ENCODE measurements around the gene BMP7.
"Not testable (repeated sequence)": the region's sequence is repeated elsewhere in the genome, so short reads cannot be mapped to it uniquely, and the experiment has no call there.

Gene BMP7

DNA sequence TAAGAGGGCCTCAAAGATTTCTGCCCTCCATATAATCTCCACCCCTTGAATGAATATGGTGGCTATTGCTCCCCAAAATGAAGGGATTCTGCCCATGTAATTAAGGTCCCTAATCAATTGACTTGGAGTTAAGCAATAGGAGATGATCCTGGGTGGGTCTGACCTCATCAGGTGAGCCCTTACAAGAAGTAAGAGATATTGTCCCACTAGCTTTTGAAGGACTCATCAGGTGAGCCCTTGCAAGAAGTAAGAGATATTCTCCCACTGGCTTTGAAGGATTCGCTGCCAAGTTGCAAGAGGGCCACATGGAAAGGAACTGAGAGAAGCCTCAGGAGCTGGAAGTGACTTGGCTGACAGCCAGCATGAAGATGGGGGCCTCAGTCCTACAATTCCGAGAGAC, 103.4 kb downstream of the BMP7 start:
- no peak for DNase-seq

- DNase-seq = no peak
These were observed 104.1 kb downstream of the BMP7 start for GRCh38 chr20:57162362-57162652.

DNA sequence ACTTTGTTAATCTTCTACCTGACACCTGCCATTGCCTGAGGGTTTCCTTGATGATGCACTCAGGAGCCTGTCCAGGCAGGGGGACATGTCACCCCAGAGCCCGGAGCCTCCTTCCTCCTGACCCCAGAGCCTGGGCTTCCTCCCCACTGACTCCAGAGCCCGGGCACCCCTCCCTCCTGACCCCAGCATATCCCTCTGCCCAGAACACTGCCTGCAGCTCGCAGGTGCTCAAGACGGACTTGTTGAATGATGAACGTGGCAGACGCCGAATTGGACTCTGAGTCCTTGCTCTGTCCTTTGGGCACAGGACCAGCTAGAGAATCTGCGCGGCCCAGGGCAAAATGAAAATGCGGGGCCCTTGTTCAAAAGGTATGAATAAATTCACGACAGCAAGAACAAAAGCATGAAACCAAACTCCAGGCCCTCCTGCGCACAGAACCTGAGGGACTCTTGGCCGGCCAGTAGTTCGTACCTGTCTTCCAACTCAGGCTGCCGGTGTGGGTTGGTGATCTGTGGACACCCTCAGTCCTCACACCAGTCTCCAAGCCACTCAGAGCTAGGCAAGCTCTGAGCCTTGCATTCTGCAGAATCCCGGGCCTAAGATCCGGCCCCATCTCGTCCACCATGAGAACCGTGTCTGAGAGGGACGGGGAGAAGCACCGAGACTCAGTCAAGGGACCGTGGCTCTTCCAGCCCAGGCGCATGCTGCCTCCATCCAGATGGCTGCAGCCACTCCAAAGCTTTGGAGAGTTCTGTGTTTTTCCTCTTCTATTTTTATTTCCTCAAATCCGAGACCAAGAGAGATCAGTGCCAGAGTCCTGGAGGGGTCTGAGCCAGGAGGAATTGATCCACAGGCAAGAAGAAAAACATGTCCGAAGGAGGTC, 104.7 kb downstream of the BMP7 start:
- DNase-seq = no peak

DNA sequence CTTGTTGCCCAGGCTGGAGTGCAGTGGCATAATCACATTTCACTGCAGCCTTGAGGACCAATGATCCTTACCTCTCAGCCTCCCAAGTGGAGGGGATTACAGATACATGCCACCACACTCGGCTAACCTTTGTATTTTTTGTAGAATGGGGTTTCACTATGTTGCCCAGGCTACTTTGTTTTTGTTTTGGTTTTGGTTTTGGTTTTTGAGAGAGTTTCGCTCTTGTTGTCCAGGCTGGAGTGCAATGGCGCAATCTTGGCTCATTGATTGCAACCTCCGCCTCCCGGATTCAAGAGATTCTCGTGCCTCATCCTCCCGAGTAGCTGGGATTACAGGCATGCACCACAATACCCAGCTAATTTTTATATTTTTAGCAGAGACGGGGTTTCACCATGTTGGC, 105.5 kb downstream of the BMP7 start:
- DNase-seq = no peak

- no peak for DNase-seq
These were observed 106.4 kb downstream of the BMP7 start for GRCh38 chr20:57159945-57160610.

DNA sequence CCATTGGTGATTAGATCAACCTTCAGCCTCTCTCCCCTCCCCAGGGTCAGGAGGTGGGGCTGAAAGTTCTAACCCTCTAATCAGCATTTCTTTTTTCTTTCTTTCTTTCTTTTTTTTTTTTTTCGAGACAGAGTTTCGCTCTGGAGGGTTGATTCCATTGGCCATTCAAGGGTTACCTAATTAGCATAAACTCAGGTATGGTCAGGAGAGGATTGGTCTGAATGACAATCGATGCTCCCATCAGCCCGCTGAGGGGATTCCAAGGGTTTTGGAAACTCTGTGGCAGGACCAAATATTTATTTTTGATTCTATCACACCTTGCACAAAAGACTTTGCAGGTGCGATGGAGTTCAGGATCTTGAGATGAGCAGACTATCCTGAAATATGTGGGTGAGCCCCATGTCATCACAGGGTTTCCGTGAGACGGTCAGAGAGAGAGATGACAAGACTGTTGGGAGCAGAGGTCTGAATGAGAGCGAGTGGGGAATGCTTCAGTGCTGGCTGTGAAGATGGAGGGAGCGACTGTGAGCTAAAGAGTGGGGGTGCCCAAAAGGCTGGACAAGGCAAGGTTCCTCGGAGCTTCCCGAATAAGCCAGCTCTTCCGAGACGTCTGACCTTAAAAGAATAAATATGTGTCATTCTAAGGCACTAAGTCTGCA, 107.1 kb downstream of the BMP7 start:
- no peak for DNase-seq

- DNase-seq = no peak
These were observed 108.0 kb downstream of the BMP7 start for GRCh38 chr20:57158474-57158873.

DNA sequence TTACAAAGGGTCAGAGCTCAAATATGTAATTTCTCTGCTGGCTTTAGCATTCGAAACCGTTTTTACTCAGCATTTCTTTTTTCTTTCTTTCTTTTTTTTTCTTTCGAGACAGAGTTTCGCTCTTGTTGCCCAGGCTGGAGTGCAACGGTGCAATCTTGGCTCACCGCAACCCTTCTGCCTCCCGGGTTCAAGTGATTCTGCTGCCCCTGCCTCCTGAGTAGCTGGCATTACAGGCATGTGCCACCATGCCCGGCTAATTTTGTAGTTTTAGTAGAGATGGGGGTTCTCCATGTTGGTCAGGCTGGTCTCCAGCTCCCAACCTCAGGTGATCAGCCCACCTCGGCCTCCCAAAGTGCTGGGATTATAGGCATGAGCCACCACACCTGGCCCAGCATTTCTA, 108.7 kb downstream of the BMP7 start:
- not testable (repeated sequence) for DNase-seq

GRCh38 chr20:57157106-57157691, 109.2 kb downstream of the BMP7 start:
- DNase-seq = no peak

DNA sequence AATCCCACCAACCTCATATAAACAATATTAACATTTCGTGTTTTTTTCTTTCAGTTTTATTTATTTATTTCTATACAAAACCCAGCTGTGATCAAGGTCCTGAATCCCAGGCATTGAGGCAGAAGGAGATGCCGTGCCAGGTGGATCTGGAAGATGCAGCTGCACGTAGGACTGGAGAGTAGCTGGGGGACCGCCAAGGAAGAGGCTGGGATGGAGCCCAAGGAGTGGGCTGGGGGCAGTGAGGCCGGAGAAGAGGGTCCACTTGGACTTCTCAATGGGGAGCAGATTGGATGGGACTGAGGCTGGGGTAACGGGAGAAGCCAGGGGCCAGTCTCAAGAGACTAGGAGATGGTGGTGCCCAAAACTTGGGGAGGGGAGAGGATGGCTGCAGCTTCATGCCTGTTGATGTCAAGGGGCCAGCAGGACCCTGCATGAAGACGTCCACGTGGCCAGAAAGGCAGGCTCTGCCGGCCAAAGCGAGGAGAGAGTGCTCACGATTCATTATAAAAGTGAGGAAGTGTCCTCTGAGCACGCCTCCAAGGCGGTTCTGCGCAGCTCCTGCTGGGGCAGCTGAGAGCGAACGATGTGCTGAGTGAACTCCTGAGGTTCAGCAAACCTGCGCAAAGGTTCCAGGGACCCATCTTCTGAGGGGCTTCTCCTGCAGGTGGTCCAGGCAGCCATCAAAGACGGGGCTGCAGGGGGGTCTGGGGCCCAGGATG, 110.3 kb downstream of the BMP7 start:
- no peak for DNase-seq

- no peak for DNase-seq
These were observed 111.0 kb downstream of the BMP7 start for GRCh38 chr20:57155415-57155814.

GRCh38 chr20:57153238-57153905, 113.1 kb downstream of the BMP7 start:
- DNase-seq = no peak

GRCh38 chr20:57152557-57152956, 113.9 kb downstream of the BMP7 start:
- no peak for DNase-seq

GRCh38 chr20:57150559-57150958, 115.9 kb downstream of the BMP7 start:
- no peak for DNase-seq

DNA sequence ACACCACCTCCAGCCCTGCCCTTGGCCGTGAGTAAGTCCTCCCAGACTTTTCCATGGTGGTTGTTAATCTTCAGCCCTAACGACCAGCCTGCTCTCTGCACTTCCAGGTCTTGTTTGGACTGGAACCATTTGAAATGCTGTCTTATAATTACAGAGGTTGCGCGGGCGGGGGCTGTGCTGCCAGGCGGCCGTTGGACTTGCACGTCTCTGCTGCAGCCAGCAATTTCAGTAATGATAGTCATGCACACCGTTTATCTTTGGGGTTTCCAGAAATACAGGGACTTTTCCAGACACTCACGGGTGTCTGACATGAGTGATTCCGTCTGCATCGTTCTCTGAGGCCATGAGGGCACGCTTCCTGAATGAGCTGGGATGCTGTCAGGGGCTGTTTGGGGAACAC, 118.2 kb downstream of the BMP7 start:
- no peak for DNase-seq

GRCh38 chr20:57147185-57147584, 119.3 kb downstream of the BMP7 start:
- DNase-seq = no peak

DNA sequence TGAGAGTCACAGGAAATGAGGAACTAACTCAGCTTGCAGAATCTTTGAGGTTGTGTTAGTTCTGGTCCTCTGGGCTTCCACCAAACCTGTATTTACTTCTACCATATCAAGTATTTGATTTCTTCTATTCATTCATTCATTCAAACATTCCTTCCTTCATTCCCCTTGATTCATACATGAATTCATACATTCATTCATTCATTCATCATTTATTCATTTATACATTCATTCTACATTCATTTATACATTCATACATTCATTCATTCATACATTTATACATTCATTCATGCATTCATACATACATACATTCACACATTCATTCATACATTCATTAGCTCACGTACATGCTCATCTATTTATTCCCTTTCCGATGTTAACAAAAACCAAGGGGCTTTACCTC, 120.3 kb downstream of the BMP7 start:
- no peak for DNase-seq

- DNase-seq = no peak
These were observed 121.3 kb downstream of the BMP7 start for GRCh38 chr20:57145089-57145631.

DNA sequence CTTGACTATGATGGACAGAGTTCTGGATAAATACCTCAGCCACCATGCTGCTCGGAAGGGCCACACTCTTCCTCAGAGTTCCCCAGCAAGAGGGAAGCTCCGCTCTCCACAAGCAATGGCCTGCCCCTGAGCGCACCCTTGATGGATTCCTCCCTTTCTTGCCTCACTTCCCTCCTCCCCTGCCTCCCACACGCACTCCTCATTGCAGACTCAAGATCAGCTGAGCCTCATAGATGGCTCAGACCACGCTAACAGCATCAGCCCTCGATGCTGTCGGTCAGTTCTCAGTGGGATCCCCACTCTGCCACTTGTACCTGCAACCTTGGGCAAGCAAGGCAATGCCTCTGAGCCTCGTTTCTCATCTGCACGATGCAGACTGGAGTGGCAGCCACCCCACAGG, 123.3 kb downstream of the BMP7 start:
- no peak for DNase-seq

- no peak for DNase-seq
These were observed 123.8 kb downstream of the BMP7 start for GRCh38 chr20:57142667-57143066.

DNA sequence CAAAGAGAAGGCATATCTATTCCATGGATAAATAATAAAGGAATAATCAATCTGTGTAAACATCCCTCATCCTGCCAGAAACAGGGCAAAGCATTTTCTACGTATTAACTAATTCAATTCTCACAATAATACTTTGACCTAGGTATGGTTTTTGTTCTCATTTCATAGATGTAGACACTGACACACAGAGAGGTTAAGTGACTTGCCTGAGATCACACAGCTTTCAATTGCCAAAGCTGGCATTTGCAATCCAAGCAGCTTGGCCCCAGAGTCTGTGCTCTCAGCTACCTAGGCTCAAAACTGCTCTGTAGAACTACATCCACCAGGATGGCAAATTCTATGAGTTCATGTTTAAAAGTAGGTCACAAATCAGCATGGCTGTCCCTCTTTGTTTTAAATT, 124.9 kb downstream of the BMP7 start:
- no peak for DNase-seq

DNA sequence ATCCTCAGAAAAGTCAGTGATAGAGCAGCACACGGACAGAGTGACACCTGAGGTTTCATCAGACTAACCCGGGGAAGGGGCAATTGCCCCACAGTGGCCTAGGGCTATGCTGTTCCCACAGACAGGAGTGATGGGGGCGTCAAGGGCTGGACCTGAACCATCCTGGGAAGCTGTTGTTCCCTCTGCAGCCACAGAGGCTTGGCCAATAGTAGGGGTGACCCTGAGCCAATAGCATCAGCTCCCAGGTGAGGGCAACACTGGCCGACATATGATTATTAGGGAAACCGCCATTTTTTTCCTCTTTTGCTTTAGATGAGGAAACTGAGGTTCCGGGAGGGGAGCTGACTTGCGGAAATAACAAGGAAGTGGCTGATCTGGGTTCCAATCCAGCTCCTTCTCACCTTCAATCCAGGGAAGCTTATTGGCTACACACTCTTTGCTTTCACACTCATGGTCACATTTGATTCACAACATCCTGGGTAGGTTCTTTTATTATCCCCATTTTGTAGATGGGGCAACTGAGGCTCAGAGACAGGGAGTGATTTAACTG, 126.0 kb downstream of the BMP7 start:
- DNase-seq = no peak

All from stimulated activated CD4-positive, alpha-beta T cell treated with anti-CD3 and anti-CD28 coated beads, Interleukin-15, amount 100 ng/mL, for 24 hours (primary cell).